SK-N-SH treated with all-trans-retinoic acid at 6 μM for 48 hours (cell line): ENCODE results near the gene NUDT7.

Experiments used
- ATAC-seq: fragments of 200-7000 bp; cut with Tn5 transposase; 3 replicates; pipeline ENCODE4 v1.9.1; 2020; ENCODE audit warnings: mild to moderate bottlenecking, moderate library complexity
- ARNTL ChIP-seq: fragments of 450-650 bp; formaldehyde crosslinking; IDR thresholded peaks from 2 replicates; pipeline ENCODE4 v1.5.0; 2020; ENCODE audit warnings: low read depth, mild to moderate bottlenecking, moderate library complexity, borderline replicate concordance
- BACH2 ChIP-seq: fragments of 250-450 bp; sonication (Bioruptor Pico); IDR thresholded peaks from 2 replicates; pipeline ENCODE4 v1.9.0; 2021; ENCODE audit warnings: mild to moderate bottlenecking, borderline replicate concordance
- CSDC2 ChIP-seq: fragments of 250-450 bp; sonication (Bioruptor Pico); IDR thresholded peaks from 2 replicates; pipeline ENCODE4 v1.5.0; 2020; ENCODE audit warnings: mild to moderate bottlenecking, moderate library complexity
- CSRNP3 ChIP-seq: fragments of 250-450 bp; sonication (Bioruptor Pico); IDR thresholded peaks from 2 replicates; pipeline ENCODE4 v1.5.1; 2021; ENCODE audit warnings: mild to moderate bottlenecking, moderate library complexity
- ESRRG ChIP-seq: fragments of 250-450 bp; sonication (Bioruptor Pico); IDR thresholded peaks from 2 replicates; pipeline ENCODE4 v1.6.1; 2021; ENCODE audit warnings: mild to moderate bottlenecking
- ISL1 ChIP-seq: fragments of 250-450 bp; sonication (Bioruptor Pico); IDR thresholded peaks from 2 replicates; pipeline ENCODE4 v2.1.2; 2022; ENCODE audit warnings: mild to moderate bottlenecking, moderate library complexity
- OSR1 ChIP-seq: fragments of 250-450 bp; sonication (Bioruptor Pico); IDR thresholded peaks from 2 replicates; pipeline ENCODE4 v1.8.0; 2022; ENCODE audit warnings: moderate library complexity, mild to moderate bottlenecking, inconsistent platforms
- PATZ1 ChIP-seq: fragments of 250-450 bp; sonication (Bioruptor Pico); IDR thresholded peaks from 2 replicates; pipeline ENCODE4 v1.8.0; 2020; ENCODE audit warnings: mild to moderate bottlenecking, moderate library complexity, borderline replicate concordance
- PPARA ChIP-seq: fragments of 250-450 bp; sonication (Bioruptor Pico); IDR thresholded peaks from 2 replicates; pipeline ENCODE4 v1.5.0; 2020; ENCODE audit warnings: mild to moderate bottlenecking, borderline replicate concordance
- RARB ChIP-seq: fragments of 250-450 bp; sonication (Bioruptor Pico); IDR thresholded peaks from 2 replicates; pipeline ENCODE4 v1.8.0; 2021; ENCODE audit warnings: mild to moderate bottlenecking, moderate library complexity
- SNAI2 ChIP-seq: fragments of 250-450 bp; sonication (Bioruptor Pico); IDR thresholded peaks from 2 replicates; pipeline ENCODE4 v1.5.0; 2020; ENCODE audit warnings: mild to moderate bottlenecking, moderate library complexity
- TCF4 ChIP-seq: fragments of 250-450 bp; sonication (Bioruptor Pico); IDR thresholded peaks from 2 replicates; pipeline ENCODE4 v1.8.0; 2021; ENCODE audit warnings: mild to moderate bottlenecking, moderate library complexity, borderline replicate concordance
- TOX ChIP-seq: fragments of 250-450 bp; sonication (Bioruptor Pico); IDR thresholded peaks from 2 replicates; pipeline ENCODE4 v1.8.0; 2021; ENCODE audit warnings: mild to moderate bottlenecking, moderate library complexity, borderline replicate concordance
- TSHZ2 ChIP-seq: fragments of 250-450 bp; sonication (Bioruptor Pico); IDR thresholded peaks from 2 replicates; pipeline ENCODE4 v1.5.0; 2020; ENCODE audit warnings: mild to moderate bottlenecking, moderate library complexity
- ZC3H10 ChIP-seq: fragments of 250-450 bp; sonication (Bioruptor Pico); IDR thresholded peaks from 2 replicates; pipeline ENCODE4 v1.5.1; 2021; ENCODE audit warnings: mild to moderate bottlenecking, moderate library complexity
- ZFP3 ChIP-seq: fragments of 250-450 bp; sonication (Bioruptor Pico); IDR thresholded peaks from 2 replicates; pipeline ENCODE4 v1.5.0; 2020; ENCODE audit warnings: mild to moderate bottlenecking, moderate library complexity
- ZNF565 ChIP-seq: fragments of 450-650 bp; formaldehyde crosslinking; conservative IDR thresholded peaks from 2 replicates; pipeline ENCODE4 v1.5.0; 2020; ENCODE audit warnings: low read depth, mild to moderate bottlenecking, moderate library complexity
- ZNF8 ChIP-seq: fragments of 450-650 bp; formaldehyde crosslinking; IDR thresholded peaks from 2 replicates; pipeline ENCODE4 v1.5.0; 2020; ENCODE audit warnings: mild to moderate bottlenecking, moderate library complexity
- TF ChIP-seq, protein P1 (sequence below): fragments of 250-450 bp; sonication (Bioruptor Pico); IDR thresholded peaks from 2 replicates; pipeline ENCODE4 v1.5.1; 2020; ENCODE audit warnings: low read depth, mild to moderate bottlenecking, moderate library complexity

Gene NUDT7

DNA sequence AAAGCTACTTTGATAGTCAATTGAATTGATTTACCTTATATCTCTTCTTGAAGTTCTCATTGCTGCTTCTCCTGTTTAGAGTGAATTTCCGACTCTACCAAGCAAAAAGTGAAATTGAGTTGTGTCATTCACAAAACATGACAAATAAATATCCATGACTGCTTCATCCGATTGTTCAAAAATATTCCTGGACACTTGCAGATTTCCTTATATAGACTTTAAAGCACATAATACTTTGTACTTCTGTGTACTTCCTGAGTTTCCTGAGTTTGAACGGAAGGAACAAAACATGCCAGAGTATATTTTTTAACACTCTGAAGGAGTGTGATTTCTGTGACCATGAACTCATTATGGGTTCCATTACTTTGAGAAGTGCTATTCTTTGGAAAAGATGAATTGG lies 45.5 kb downstream of the NUDT7 start:
- TF ChIP-seq ZNF8 (CRISPR knock-in tag) (no peak), ISL1 (CRISPR knock-in tag) (no peak), ZFP3 (no peak)
- no peak for ATAC-seq

- ATAC-seq = peak; percentile 29; the same call in 1 of the 3 replicates
- TF ChIP-seq TCF4 = no peak
- no peak for TF ChIP-seq SNAI2 (CRISPR knock-in tag)
- TF ChIP-seq TOX (CRISPR knock-in tag) = no peak
- no peak for TF ChIP-seq CSDC2
- no peak for TF ChIP-seq OSR1 (CRISPR knock-in tag)
- TF ChIP-seq ZC3H10 (CRISPR knock-in tag) = no peak
- TF ChIP-seq PPARA (CRISPR knock-in tag) = no peak
- TF ChIP-seq, protein P1, sequence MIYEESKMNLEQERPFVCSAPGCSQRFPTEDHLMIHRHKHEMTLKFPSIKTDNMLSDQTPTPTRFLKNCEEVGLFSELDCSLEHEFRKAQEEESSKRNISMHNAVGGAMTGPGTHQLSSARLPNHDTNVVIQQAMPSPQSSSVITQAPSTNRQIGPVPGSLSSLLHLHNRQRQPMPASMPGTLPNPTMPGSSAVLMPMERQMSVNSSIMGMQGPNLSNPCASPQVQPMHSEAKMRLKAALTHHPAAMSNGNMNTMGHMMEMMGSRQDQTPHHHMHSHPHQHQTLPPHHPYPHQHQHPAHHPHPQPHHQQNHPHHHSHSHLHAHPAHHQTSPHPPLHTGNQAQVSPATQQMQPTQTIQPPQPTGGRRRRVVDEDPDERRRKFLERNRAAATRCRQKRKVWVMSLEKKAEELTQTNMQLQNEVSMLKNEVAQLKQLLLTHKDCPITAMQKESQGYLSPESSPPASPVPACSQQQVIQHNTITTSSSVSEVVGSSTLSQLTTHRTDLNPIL (CRISPR knock-in tag) = no peak
- no peak for TF ChIP-seq ESRRG (CRISPR knock-in tag)
- TF ChIP-seq ARNTL (CRISPR knock-in tag) = no peak
- TF ChIP-seq ZNF8 (CRISPR knock-in tag) = no peak
These were observed 53.9 kb downstream of the NUDT7 start for GRCh38 chr16:77775911-77776909.

- ATAC-seq = no peak
These were observed 55.4 kb downstream of the NUDT7 start for GRCh38 chr16:77777745-77778144.

GRCh38 chr16:77780378-77780837 lies 58.1 kb downstream of the NUDT7 start:
- TF ChIP-seq ZFP3 (no peak), ISL1 (CRISPR knock-in tag) (peak; percentile 74)
- peak; percentile 96 for ATAC-seq

More at GRCh38 chr16:77777745-77778144, 55.4 kb downstream of the NUDT7 start:
- TF ChIP-seq, protein P1 (CRISPR knock-in tag) = no peak

DNA sequence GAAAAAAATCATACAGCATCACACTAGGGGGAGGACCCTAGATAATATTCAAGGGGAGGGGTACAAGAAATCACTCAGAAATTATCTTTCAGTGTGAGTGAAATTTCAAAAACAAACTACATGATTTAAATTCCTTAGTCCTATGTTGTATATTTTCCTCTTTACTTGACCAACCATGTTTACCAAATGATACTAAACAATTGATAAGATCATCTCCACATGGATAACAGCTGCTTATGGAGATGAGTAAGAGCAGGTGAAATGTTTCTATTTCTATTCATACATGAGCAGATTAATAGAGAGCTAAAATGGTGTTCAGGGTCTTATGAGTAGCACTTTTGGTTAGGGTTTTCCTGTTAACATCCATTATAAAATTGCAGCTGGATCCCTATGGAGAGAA lies 58.8 kb downstream of the NUDT7 start:
- TF ChIP-seq ESRRG (CRISPR knock-in tag) = no peak
- TF ChIP-seq, all 23 proteins: peak for 0
- ATAC-seq = no peak

DNA sequence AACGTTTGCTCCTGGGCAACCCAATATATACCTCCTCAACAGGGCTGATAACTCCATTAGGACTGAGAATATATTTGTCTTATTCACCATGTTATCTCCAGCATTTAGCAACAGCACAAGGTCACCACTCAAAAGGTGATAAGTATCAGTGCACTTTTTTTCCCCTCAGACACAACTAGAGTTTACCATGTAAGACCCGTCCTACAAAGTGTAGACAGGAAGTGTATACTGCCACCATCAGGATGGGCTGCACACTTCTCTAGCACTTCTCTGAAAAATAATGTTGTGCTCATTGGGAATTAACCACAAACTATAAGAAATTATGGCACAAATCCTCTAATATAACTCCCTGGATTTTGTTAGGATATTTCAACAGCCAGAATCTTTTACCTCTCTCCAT lies 60.4 kb downstream of the NUDT7 start:
- ATAC-seq = peak; percentile 47; the same call in 2 of the 3 replicates
- TF ChIP-seq CSRNP3 (CRISPR knock-in tag) (no peak), TCF4 (no peak), CSDC2 (no peak), ZC3H10 (CRISPR knock-in tag) (no peak), TSHZ2 (CRISPR knock-in tag) (no peak), RARB (CRISPR knock-in tag) (no peak), ZNF565 (no peak), PATZ1 (CRISPR knock-in tag) (no peak), BACH2 (CRISPR knock-in tag) (no peak), ARNTL (CRISPR knock-in tag) (no peak)
